NCI-H2029 (cell line): ENCODE measurements around the gene TFIP11.

Experiments
- DNase-seq: peaks from one replicate; lab custom pipeline; 2025; lab: John Stamatoyannopoulos, UW

TFIP11 gene

DNA sequence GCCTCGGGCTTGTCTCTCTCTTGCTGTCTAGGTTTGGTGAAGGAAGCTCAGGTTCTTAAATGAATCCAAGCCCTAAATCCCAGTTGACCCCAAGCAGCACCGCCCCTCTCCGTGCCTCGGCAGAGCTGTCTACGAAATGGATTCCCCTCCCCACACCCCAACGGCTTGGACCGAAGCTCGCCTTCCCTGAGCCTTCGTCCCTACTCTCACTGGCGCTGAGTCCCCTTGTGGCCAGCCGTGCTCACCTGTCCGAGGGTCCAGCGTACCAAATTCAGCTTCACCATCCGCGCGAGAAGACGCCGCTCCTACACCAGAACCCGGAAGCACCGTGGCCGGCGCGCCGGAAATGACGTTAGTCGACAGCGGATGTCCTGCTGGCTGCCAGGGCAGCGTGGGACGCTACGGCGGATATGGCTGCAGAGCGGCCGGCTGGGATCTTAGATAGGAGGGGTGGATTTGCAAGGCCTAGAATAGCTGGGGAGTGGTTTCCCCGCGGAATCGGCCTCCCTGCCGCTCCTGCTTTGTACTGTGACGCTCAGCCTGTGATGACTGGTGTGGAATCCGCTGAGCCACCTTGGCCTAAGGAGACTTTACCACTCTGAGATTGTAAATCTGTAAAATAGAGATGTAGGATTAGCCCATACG is at the start of gene TFIP11:
Gene TFIP11, minus strand, starts transcription at position 325 of the 645 bp plus-strand sequence. CDS start 2,201 bp downstream, outside the sequence.
- peak; percentile 81 for DNase-seq

DNA sequence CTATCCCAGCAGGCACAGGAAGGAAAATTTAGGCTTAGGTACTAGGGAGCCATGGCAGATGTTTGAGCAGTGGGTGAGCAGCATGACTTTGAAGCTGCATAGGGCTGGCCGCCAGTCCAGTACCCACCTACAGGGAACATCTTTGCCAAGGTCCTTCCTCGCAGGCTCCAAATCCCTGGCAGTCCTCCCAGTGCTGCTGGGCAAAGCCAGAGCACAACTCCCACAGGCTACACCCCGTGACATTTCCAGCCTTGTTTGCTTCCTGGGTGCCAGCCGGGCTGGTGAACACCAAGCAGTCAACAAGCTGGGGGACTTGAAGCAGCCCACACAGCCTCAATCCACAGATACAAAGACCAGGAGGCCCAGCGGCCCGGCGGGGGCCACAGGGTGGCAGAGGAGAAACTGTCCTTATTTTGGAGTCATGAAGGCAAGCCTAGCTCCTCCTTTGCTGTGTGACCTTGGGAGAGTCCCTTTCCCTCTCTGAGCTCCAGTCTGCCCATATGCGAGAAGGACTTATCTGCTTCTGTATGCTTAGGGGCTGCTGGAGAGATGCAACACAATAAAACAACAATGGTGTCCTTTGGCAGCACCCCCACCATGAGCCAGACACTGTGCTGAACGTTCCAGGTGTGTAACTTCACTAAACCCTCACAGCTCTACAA is 49.6 kb upstream of the TFIP11 start:
- DNase-seq = no peak

DNA sequence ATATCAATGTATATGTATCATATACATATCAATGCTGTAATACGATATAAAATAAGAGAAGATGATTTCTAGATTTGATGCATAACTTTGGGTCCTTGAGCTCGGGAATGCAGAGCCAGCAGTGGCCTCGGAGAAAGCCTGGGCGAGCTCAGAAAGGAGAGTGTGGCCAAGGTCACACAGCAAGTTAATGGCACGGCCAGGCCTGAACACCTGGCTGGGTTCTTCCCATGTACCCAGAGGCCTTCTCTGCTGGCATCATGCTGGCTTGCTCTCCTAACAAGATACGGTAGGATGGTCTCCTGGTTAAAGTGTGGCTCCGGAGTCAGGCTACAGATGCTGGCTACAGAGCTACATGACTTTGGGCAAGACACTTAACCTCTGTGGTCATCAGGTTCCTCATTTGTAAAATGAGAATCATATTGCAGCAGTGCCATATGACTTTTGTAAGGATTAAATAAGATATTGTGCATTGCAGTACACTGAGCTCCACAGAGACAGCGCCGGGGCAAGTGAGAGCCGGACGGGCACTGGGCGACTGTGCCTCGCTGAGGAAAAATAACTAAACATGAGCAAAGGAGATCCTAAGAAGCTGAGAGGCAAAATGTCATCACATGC is 47.8 kb upstream of the TFIP11 start:
- DNase-seq = no peak

DNA sequence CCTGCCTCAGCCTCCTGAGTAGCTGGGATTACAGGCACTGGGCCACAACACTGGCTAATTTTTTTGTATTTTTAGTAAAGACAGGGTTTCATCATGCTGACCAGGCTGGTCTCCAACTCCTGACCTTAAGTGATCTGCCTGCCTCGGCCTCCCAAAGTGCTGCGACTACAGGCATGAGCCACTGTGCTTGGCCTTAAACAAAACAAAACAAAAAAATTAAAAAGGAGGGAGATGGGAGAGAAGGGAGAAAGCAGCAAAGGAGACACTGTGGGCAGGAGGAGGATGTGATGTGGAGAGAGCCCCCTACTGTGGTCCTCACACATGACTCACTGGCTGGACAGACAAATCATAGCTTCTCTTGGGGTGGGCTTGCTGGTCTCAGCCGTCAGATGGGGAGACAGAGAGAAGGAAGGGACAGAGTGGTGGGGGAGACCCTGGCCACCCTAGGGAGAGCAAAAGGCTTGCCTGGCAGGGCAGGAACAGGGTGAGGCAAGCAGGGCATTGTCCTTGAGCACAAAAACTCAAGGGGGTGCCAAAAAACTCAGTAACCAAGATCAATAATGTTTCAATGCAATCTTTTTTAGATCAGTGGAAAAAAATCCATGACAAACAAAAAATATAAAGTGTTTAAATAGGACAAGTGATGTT is 46.1 kb upstream of the TFIP11 start:
- no peak for DNase-seq

DNA sequence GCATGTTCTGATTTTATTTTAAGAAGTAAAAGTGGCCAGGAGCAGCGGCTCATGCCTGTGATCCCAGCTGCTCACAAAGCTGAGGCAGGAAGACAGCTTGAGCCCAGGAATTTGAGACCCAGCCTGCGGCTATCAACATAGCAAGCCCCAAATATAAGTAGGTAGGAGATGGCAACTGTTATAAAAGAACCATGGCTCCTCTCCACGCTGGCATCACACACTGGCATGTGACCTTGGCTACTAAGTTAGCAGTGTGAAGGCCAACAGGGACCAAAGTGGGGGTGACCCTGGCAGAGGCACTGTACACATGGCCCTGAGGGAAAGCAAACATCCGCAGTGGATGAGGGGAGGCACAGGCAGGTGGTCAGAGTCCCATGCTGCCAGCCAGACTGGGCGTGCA is 44.6 kb upstream of the TFIP11 start:
- DNase-seq = no peak

DNA sequence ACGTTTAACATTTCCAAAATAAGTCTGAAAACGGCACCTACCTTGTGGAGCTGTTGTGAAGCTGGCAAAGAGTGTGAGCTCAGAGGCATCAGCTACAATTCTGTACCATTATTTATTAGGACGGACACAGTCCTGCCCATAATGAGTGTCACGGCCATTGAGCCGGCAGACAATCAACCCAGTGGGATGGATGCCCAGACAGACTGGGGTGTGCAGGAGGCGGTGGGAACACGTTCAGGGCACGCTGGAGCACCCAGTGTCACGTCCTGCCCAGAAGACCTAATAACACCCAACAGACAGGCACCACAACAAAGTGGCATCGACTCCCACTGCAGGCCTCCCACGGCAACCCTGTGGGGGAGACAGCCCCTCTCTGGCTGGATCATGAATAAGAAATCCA is 43.2 kb upstream of the TFIP11 start:
- no peak for DNase-seq

DNA sequence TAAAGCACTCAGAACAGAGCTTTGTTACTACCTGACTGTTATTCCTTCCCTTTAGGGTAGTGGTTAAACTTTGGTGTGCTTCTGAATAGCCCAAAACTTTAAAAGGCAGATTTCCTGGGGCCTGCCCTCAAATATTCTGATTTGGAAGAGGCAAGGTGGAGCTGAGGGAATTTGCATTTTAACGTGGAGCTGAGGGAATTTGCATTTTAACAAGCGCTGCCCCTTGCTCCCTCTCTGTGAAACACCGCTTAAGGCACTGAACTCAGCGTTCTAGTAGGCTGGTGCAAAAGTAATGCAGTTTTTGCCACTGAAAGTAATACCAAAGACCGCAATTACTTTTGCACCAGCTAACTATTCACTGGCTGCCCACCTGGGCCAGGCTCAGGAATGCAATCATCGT is 42.7 kb upstream of the TFIP11 start:
- no peak for DNase-seq

DNA sequence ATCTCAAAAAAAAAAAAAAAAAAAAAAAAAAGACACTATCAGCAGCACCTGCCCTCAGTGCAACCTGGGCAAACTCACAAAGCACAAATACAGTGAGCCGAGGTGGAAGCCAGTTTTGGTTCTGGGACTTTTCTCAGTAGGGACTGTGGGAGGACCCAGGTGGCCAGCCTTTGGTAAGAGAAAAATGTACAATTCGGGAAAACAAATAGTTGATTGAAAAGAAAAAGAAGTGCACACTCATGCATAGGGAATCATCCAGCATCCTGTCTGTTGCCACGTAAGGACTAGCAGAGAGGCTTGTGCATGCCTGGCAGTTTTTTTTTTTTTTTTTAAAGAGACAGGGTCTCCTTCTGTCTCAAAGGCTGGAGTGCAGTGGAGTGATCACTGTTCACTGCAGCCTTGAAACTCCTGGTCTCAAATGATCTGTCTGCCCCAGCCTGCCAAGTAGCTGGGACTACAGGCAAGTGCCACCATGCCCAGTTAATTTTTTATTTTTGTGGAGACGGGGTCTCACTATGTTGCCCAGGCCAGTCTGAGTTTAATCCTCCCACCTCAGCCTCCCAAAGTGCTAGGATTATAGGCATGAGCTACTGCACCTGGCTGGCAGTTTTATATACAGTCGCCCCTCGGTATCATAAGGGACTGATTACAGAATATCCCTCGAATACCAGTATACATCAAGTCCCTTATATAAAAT is 40.9 kb upstream of the TFIP11 start:
- peak; percentile 39 for DNase-seq

DNA sequence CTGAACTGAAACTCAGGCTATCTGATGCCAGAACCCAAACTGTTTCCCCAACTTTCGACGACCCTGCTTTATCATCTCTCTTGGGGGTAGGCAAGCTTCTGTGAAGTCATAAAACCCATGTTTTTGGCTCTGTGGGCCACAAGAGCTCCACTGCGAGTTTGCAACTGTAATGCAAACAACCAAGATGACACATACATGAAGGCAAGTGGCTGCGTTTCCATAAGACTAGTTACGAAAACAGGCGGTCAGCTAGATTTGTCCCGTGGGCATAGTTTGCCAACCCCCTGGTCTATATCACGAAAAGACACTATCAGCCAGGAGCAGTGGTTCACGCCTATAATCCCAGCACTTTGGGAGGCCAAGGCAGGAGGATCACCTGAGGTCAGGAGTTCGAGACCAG is 40.2 kb upstream of the TFIP11 start:
- no peak for DNase-seq

DNA sequence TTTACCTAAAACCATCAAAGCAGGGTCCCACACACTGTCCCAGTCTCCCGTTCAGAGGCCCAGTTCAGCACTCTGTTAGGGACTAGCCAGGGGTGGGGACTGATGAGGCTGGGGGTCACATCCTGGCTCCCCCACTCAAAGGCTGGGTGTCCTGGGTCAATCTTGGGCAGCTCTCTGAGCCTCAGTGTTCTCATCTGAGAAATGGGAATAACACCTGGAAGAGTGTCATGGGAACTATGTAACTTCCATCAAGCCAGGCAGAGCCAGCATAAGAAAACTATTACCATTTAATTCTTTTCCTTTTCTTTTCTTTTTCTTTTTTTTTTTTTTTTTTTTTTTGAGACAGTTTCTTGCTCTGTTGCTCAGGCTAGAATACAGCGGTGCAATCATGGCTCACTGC is 39.3 kb upstream of the TFIP11 start:
- DNase-seq = no peak

DNA sequence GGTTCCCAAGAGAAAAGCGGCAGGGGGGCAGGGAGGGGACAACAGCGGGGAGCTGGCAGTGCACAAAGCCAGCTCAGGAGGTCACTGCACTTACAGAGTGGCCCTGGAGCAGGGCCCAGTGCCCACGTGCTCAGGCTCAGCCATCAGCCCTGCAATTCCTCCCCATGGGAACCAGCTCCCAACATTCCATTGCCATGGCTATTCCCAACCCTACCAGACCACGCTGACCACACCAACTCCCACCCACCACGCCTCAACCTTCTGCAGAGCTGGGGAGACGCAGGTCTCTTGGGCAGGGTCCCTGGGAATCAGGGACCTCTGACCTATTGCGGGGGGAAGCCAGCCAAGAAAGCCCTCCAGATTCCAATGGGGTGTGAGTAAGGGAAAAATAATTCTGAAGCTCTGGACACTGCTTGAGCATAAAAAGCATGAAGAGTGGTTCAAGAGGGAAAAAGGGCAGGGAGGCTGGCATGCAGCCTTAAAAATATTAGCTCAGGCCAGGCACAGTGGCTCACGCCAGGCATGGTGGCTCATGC is 38.3 kb upstream of the TFIP11 start:
- no peak for DNase-seq

DNA sequence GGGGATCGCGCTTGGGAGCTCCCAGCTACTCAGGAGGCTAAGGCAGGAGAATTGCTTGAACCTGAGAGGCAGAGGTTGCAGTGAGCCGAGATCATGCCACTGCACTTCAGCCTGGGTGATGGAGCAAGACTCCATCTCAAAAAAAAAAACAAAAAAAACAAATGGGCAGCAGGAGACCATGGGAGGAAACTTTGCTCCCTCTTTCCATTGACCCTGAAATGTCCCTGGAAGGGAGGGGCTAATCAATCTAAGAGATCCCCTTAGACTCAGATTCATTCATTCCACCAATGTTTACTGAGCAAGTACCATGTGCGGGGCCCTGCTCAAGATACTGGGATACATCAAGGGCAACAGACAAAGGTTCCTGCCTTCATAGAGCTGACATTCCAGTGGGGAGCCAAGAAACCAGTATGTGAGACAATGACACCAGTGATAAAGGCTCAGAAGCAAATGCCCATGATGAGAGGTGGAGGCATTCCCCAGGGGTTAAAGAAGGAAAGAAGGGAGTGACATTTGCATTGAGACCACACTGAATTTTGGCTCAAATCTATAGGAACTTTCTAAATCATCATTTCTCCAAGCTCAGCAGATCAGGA is 37.7 kb upstream of the TFIP11 start:
- no peak for DNase-seq

DNA sequence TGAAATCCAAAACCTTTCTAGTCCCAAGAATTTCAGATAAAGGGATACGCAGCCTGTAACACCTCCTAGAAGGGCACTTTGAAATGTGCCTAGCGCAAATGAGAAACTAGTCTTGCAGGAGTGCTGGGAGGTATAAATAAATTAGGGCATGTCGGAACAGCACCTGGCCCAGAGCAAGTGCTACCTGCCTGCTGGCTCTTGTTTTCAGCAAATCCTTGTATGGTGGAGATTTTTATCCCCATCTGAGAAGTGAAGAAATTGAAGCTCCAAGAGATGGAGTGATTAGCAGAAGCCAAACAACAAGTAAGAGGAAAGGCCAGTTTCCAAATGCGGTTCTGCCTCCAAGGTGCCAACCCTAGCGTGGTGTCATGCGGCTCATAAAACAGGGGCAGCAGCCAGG is 36.7 kb upstream of the TFIP11 start:
- DNase-seq = no peak

DNA sequence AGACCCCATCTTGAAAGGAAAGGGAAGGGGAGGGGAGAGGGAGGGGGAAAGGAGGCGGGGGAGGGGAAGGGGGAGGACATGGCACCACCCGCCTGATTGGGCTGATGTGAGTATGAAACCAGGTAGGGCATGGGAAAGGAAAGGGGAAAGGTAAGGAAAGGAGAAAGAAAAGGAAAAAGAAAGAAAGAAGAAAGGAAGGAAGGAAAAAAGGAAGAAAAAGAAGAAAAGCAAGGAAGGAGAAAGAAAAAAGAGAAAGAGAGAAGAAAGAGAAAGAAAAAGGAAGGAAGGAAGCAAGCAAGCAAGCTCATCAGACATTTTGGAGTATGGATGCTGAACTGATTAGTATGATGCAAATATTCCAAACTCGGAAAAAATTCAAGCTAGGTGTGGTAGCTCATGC is 36.0 kb upstream of the TFIP11 start:
- no peak for DNase-seq

DNA sequence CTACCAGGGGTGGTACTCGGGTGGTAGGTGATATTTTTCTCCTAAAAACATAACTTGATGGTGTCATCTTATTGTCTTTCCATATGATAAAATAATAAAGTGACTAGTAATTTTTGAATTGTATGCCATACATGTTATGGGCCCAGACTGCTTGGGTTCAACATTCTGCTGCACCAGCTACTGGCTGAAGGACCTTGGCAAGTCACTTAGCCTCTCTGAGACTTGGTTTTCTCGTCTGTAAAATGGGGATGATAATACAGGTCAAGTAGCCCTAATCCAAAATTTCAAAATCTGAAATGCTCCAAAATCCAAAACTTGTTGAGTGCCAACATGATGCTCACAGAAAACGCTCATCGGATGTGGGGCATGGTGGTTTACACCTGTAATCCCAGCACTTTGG is 35.6 kb upstream of the TFIP11 start:
- DNase-seq = no peak

DNA sequence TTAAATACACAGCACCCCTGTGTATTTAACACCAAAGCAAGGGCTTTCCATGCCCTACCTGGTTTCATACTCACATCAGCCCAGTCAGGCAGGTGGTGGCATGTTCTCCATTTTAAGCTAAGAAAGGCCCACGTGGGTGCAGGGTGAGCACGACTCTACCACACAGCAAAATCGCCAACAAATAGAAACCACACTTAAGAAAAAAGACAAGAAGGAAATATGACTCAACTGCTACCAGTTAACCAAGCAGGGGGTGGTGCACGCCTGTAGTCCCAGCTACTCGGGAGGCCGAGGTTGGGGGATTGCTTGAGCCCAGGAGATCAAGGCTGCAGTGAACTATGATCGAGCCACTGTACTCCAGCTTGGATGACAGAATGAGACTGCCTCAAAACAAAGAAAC is 35.2 kb upstream of the TFIP11 start:
- DNase-seq = no peak

DNA sequence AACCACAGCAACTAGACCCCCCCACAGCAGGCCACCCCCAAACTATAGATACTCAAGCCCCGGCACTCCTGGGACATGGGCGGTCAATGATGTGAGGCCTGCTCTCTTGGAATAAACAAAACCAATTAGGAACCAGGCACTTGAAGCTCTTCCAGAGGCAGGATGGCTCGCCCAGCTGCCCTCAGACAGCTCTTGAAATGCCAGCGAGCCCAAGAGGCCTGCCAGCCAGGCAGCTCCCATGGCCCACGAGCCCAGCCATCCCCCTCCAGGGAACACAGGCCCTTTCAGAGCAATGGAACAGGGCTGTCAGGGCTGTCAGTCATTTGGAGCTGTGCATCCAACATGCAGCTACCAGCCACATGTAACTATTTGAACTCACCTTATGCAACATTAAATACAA is 34.0 kb upstream of the TFIP11 start:
- peak; percentile 59 for DNase-seq

DNA sequence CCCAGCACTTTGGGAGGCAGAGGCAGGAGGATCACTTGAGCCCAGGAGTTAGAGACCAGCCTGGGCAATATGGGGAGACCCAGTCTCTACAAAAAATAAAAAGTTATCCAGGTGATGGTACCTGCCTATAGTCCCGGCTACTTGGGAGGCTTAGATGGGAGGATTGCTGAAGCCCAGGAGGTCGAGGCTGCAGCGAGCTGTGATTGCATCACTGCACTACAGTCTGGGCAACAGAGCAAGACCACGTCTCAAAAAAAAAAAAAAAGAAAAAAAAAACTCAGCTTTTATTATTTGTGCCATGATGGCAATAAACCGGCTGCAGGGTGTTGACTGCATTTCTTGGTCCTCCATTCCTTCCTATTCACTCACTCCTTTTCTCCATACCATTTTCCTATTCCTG is 33.6 kb upstream of the TFIP11 start:
- DNase-seq = no peak

DNA sequence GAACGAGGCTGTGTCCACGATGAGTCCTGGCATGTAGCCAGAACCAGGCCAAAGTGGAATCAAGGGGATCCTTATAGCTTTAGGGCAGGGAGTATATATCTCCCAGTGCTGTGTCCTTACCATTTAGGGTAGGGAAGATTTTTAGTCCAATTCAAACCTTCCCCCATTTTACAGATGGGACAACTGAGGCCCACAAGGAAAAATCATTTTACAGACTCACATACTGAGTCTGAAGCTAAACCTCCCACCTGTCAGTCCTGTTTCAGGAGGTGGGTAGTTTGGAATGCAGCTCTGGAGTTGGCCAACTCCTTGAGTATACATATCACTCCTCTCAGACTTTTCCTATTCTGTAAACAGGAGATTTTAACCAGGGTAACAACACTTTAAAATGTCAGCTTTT is 33.1 kb upstream of the TFIP11 start:
- DNase-seq = no peak

DNA sequence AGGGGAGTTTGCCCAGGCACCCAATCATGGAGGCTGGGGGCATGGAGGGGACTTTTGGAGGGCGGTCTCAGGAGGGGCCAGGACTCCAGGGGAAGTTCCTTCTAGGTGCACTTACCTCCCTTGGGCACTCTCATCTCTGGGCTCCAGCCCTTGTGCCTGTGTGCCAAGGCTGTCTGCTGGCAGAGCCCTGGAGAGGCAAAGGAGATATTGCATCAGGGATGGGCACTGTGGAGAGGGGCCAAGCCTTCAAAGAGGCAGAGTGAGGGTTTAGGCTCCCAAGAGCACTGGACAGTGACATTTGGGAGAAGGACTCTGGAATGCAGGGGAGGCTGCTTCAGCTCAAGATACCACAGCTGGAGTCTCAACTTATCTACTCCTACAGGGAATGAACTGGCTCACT is 32.2 kb upstream of the TFIP11 start:
- no peak for DNase-seq

DNA sequence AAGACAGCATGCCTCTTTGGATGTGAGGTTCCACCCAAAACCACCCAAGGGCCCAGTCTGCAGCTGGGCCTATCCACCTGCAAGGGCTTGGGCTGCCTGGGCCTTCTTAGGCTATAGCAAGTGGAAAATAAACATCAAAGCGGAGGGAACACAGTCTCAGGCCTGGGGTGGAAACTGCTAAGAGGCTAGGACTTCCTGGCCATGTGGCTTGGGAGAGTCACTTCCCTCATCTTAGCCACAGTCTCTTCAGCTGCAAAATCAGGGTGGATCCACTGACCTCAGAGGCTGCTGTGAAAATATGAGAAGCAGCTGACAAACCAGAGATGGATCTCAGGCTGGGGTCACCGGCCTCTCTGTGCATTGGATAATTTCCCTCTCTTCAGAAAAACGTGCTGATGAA is 30.6 kb upstream of the TFIP11 start:
- no peak for DNase-seq
